ENCODE results near the gene UNCX. TPM values are rescaled to one million over a fixed set of nuclear protein-coding genes. Genes with fewer than 3 reads are reported as not detected.
"Not testable (repeated sequence)": the region's sequence is repeated elsewhere in the genome, so short reads cannot be mapped to it uniquely, and the experiment has no call there.

UNCX gene
- total and polyA plus RNA-seq, 5 donors from 2014 or later: not detected

DNA sequence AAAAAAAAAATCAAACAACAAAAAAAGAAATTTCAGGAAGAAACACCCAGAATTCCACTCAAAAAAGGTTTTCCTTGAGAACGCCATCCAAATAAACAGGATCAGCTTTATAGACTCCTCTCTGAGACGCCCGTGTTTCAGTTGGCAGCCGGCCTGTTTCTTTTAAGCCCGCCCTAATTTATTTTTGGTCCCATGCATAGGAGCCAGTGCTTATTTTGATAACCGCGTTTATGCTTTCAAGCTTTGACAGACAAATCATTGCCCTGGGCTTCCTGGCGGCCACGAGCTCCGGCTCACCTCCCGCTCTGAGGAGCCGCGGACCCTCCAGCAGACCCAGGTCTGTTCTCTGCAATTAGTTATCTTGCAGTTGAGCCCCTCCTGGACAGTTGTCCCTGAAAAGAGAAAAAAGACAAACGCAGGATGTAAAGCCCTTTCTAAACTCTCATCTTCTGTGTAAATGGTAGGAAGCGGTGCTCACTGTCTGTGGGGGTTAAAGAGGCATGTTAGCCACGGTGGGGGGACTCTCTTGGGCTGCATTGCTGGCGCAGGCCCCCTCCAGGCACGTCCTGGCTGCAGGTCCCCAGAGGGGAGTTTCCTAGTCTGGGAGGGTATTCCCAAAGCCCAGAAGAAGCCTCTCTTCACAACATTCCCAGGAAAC lies 22.2 kb upstream of the UNCX start:
- H3K4me3 ChIP-seq (ENCODE audit: low read depth, low read length): no peak overlapping the region
- Mint-ChIP-seq H3K9me3 (no peaks in the 10 kb centered on the region), H3K27ac (no peak overlapping the region), H3K4me1 (no peaks in the 10 kb centered on the region), H3K27me3 (peaks cover 56% of the 10 kb centered on the region), H3K36me3 (no peaks in the 10 kb centered on the region), H3K4me3 (no peak overlapping the region)
- ATAC-seq (ENCODE audit: low read depth in 2 of 2) (no peak), DNase-seq (no peak)
- H3K9me3 ChIP-seq (ENCODE audit: control insufficient read depth in 2 of 2, low read length in 2 of 2): no peaks in the 10 kb centered on the region
- H3K27me3 ChIP-seq (ENCODE audit: control insufficient read depth, insufficient read depth, low read length): peaks cover 3% of the 10 kb centered on the region
- H3K27ac ChIP-seq (ENCODE audit: insufficient read depth, low read length, poor library complexity, severe bottlenecking): no peak overlapping the region
- H3K4me1 ChIP-seq (ENCODE audit: control insufficient read depth, insufficient read depth, low read length, poor library complexity, severe bottlenecking): no peaks in the 10 kb centered on the region
- H3K36me3 ChIP-seq (ENCODE audit: control insufficient read depth, insufficient read depth, low read length): no peaks in the 10 kb centered on the region

DNA sequence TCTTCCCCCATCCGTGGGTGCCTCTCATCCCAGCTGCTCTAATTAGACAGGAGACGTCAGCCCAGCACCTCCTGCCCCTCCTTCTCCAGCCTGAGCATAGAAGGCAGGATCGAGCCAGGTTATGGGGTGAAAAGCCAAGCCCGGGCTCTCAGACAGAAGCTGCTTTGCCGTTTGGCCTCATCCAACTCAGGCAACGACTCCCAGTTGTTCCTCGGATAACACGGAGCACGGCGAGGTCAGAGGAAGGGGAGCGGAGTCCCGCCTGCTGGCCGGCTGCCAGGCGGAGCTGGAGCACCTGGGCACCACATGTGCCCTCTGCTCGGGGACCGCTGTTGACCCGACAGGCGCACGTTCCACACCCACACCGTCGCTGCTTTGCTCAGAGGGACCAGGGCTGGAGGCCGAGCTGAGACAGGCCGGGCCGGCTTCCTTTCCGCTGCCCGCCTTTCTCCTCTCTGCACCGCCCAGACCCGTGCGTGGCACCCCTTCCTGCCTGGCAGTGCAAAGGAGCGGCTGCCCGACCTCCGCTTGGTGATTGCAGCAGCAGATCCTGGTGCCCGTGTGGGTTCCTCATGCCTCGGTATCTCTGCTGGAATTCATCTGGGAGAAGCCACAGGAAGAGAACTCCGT lies 21.6 kb upstream of the UNCX start:
- no peak for ATAC-seq (ENCODE audit: low read depth in 2 of 2)
- H3K27me3 Mint-ChIP-seq: peaks cover 58% of the 10 kb centered on the region
- H3K4me1 Mint-ChIP-seq: no peaks in the 10 kb centered on the region
- H3K27ac ChIP-seq (ENCODE audit: insufficient read depth, low read length, poor library complexity, severe bottlenecking): no peak overlapping the region
- H3K36me3 ChIP-seq (ENCODE audit: control insufficient read depth, insufficient read depth, low read length): no peaks in the 10 kb centered on the region
- DNase-seq: no peak
- H3K4me3 ChIP-seq (ENCODE audit: low read depth, low read length): no peak overlapping the region
- H3K4me3 Mint-ChIP-seq: no peak overlapping the region
- no peaks in the 10 kb centered on the region for H3K36me3 Mint-ChIP-seq
- H3K4me1 ChIP-seq (ENCODE audit: control insufficient read depth, insufficient read depth, low read length, poor library complexity, severe bottlenecking): no peaks in the 10 kb centered on the region
- peaks cover 3% of the 10 kb centered on the region for H3K27me3 ChIP-seq (ENCODE audit: control insufficient read depth, insufficient read depth, low read length)
- H3K9me3 Mint-ChIP-seq: no peaks in the 10 kb centered on the region
- H3K27ac Mint-ChIP-seq: no peak overlapping the region
- no peaks in the 10 kb centered on the region for H3K9me3 ChIP-seq (ENCODE audit: control insufficient read depth in 2 of 2, low read length in 2 of 2)

DNA sequence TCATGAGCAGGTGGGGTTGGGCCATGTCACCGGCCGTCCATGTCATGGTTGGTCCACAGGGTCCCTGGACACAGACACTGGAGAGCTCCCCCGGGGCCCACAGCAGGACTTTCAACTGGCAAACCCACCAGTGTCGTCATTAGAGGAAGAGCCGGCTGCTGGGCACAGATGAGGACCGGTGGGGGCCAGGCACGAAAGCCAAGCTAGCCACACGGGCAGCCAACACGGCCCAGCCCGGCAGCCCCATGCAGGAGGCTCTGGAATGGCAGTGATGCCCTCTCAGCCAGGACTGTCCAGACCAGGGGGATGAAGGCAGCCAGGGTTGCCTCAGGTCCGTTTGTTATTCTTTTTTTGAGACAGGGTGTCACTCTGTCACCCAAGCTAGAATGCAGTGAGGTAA lies 21.1 kb upstream of the UNCX start:
- no peaks in the 10 kb centered on the region for H3K4me1 Mint-ChIP-seq
- peaks cover 62% of the 10 kb centered on the region for H3K27me3 Mint-ChIP-seq
- no peak for DNase-seq
- H3K4me3 Mint-ChIP-seq: no peak overlapping the region
- H3K36me3 Mint-ChIP-seq: no peaks in the 10 kb centered on the region
- no peak overlapping the region for H3K27ac ChIP-seq (ENCODE audit: insufficient read depth, low read length, poor library complexity, severe bottlenecking)
- no peaks in the 10 kb centered on the region for H3K4me1 ChIP-seq (ENCODE audit: control insufficient read depth, insufficient read depth, low read length, poor library complexity, severe bottlenecking)
- no peak overlapping the region for H3K4me3 ChIP-seq (ENCODE audit: low read depth, low read length)
- no peaks in the 10 kb centered on the region for H3K9me3 Mint-ChIP-seq
- no peaks in the 10 kb centered on the region for H3K9me3 ChIP-seq (ENCODE audit: control insufficient read depth in 2 of 2, low read length in 2 of 2)
- H3K27me3 ChIP-seq (ENCODE audit: control insufficient read depth, insufficient read depth, low read length): peaks cover 3% of the 10 kb centered on the region
- ATAC-seq (ENCODE audit: low read depth in 2 of 2): no peak
- no peaks in the 10 kb centered on the region for H3K36me3 ChIP-seq (ENCODE audit: control insufficient read depth, insufficient read depth, low read length)
- H3K27ac Mint-ChIP-seq: no peak overlapping the region

DNA sequence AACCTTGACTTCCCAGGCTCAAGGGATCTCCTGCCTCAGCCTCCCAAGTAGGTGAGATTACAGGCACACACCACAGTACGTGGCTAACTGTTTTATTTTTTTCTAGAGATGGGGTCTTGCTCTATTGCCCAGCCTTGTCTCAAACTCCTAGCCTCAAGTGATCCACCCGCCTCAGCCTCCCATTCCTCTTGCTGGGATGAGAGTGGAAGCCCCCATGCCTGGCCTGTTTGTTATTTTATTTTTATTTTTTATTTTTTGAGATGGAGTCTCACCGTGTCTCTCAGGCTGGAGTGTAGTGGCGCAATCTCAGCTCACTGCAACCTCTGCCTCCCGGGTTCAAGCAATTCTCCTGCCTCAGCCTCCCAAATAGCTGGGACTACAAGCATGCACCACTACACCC lies 20.6 kb upstream of the UNCX start:
- not testable (repeated sequence) for ATAC-seq (ENCODE audit: low read depth in 2 of 2); H3K9me3 ChIP-seq (ENCODE audit: control insufficient read depth in 2 of 2, low read length in 2 of 2); H3K36me3 ChIP-seq (ENCODE audit: control insufficient read depth, insufficient read depth, low read length); H3K4me3 Mint-ChIP-seq; H3K4me3 ChIP-seq (ENCODE audit: low read depth, low read length); DNase-seq; H3K9me3 Mint-ChIP-seq; H3K27ac Mint-ChIP-seq; H3K36me3 Mint-ChIP-seq; H3K4me1 Mint-ChIP-seq; H3K4me1 ChIP-seq (ENCODE audit: control insufficient read depth, insufficient read depth, low read length, poor library complexity, severe bottlenecking); H3K27ac ChIP-seq (ENCODE audit: insufficient read depth, low read length, poor library complexity, severe bottlenecking); H3K27me3 ChIP-seq (ENCODE audit: control insufficient read depth, insufficient read depth, low read length)
- peaks cover 63% of the 10 kb centered on the region for H3K27me3 Mint-ChIP-seq

DNA sequence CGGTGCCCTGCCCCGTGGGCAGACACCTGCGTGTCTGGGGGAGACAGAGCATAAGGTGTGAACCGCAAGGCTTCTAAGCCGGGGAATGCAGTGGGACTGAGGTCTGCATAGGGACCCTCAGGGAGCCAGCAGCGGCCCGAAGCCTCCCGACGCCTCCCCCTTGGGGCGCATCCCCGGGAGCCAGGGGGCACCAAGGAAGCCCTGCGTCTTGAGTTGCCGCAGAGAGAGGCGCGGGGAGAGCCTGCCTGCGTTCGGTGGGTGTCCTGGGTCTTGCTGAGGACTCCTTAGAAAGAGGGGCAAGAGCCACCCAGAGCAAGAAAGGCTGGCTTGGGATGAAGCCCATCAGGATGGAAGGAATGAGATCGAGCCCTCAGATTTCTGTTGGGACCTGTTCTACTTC lies 18.2 kb upstream of the UNCX start:
- H3K4me3 Mint-ChIP-seq: no peak overlapping the region
- no peak overlapping the region for H3K27ac Mint-ChIP-seq
- no peaks in the 10 kb centered on the region for H3K36me3 ChIP-seq (ENCODE audit: control insufficient read depth, insufficient read depth, low read length)
- no peaks in the 10 kb centered on the region for H3K4me1 Mint-ChIP-seq
- H3K27me3 Mint-ChIP-seq: peaks cover 65% of the 10 kb centered on the region
- H3K4me1 ChIP-seq (ENCODE audit: control insufficient read depth, insufficient read depth, low read length, poor library complexity, severe bottlenecking): no peaks in the 10 kb centered on the region
- DNase-seq (no peak), ATAC-seq (ENCODE audit: low read depth in 2 of 2) (no peak)
- H3K27me3 ChIP-seq (ENCODE audit: control insufficient read depth, insufficient read depth, low read length): peaks cover under 1% of the 10 kb centered on the region
- H3K4me3 ChIP-seq (ENCODE audit: low read depth, low read length): no peak overlapping the region
- no peaks in the 10 kb centered on the region for H3K9me3 ChIP-seq (ENCODE audit: control insufficient read depth in 2 of 2, low read length in 2 of 2)
- H3K9me3 Mint-ChIP-seq: peaks cover 0 to 6% (median 0%) of the 10 kb centered on the region in 7 donors
- no peak overlapping the region for H3K27ac ChIP-seq (ENCODE audit: insufficient read depth, low read length, poor library complexity, severe bottlenecking)
- no peaks in the 10 kb centered on the region for H3K36me3 Mint-ChIP-seq

DNA sequence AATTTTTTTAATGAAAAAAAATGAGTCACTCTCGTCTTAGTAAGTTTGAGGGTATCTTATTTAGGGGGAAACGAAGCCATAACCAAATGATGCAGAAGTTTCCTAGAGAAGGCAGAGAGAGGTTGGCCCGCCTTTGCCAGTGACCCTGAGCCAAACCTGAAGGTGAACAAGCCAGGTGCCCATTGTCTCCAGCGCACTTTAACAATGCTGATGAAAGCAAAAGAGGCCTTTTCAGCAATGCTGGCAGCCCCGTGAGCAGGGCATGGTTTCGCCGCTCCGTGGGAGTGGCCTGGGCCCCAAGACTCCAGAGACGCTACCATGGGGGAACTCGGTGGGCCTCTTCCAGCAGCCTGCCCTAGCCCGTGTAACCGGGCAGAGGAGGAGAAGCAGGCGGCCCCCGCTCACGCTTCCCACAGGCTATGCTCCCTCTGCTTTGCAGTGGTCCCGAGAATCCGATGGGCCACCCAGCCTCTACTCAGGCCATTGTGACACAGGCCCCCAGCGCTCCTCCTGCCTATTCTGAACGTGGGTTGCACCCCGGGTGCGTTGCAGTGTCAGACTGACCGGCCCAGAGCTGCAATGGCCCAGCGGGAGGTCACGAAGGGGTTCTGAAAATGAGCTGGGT lies 14.0 kb upstream of the UNCX start:
- Mint-ChIP-seq H3K4me1 (peaks cover 0 to 4% (median 0%) of the 10 kb centered on the region in 4 donors), H3K27me3 (peaks cover 72% of the 10 kb centered on the region), H3K36me3 (no peaks in the 10 kb centered on the region), H3K27ac (no peak overlapping the region), H3K4me3 (no peak overlapping the region), H3K9me3 (peaks cover 0 to 6% (median 0%) of the 10 kb centered on the region in 7 donors)
- DNase-seq: no peak
- Histone ChIP-seq H3K36me3 (ENCODE audit: control insufficient read depth, insufficient read depth, low read length) (no peaks in the 10 kb centered on the region), H3K9me3 (ENCODE audit: control insufficient read depth in 2 of 2, low read length in 2 of 2) (no peaks in the 10 kb centered on the region), H3K27me3 (ENCODE audit: control insufficient read depth, insufficient read depth, low read length) (peaks cover 3% of the 10 kb centered on the region), H3K4me3 (ENCODE audit: low read depth, low read length) (no peak overlapping the region), H3K4me1 (ENCODE audit: control insufficient read depth, insufficient read depth, low read length, poor library complexity, severe bottlenecking) (no peaks in the 10 kb centered on the region), H3K27ac (ENCODE audit: insufficient read depth, low read length, poor library complexity, severe bottlenecking) (no peak overlapping the region)
- no peak for ATAC-seq (ENCODE audit: low read depth in 2 of 2)

DNA sequence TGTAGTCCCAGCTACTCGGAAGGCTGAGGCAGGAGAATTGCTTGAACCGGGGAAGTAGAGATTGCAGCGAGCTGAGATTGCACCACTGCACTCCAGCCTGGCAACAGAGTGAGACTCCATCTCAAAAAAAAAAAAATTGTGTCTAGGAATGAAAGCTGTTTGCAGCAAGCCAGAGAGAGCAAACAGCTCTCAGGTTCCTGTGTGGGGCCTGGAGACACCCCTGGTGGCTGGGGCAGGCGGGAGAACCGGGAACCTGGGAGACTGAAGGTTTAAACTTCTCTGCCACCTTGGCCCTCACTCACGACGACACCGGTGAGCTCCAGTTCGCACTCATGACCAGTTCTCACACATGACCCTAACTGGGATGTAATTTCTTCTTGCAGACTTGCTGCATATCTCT lies 13.2 kb upstream of the UNCX start:
- Histone ChIP-seq H3K36me3 (ENCODE audit: control insufficient read depth, insufficient read depth, low read length) (no peaks in the 10 kb centered on the region), H3K4me3 (ENCODE audit: low read depth, low read length) (no peak overlapping the region), H3K9me3 (ENCODE audit: control insufficient read depth in 2 of 2, low read length in 2 of 2) (no peaks in the 10 kb centered on the region), H3K27me3 (ENCODE audit: control insufficient read depth, insufficient read depth, low read length) (peaks cover 3% of the 10 kb centered on the region), H3K4me1 (ENCODE audit: control insufficient read depth, insufficient read depth, low read length, poor library complexity, severe bottlenecking) (no peaks in the 10 kb centered on the region), H3K27ac (ENCODE audit: insufficient read depth, low read length, poor library complexity, severe bottlenecking) (no peak overlapping the region)
- Mint-ChIP-seq H3K9me3 (peaks cover 0 to 6% (median 0%) of the 10 kb centered on the region in 7 donors), H3K27me3 (peaks cover 67% of the 10 kb centered on the region), H3K4me1 (peaks cover 0 to 6% (median 0%) of the 10 kb centered on the region in 4 donors), H3K27ac (no peak overlapping the region), H3K36me3 (no peaks in the 10 kb centered on the region), H3K4me3 (no peak overlapping the region)
- no peak for ATAC-seq (ENCODE audit: low read depth in 2 of 2)
- DNase-seq: no peak

Data from CD4-positive, CD25-positive, alpha-beta regulatory T cell (primary cell).